Measurements from ENCODE around the gene ATXN7L2.

Gene ATXN7L2

DNA sequence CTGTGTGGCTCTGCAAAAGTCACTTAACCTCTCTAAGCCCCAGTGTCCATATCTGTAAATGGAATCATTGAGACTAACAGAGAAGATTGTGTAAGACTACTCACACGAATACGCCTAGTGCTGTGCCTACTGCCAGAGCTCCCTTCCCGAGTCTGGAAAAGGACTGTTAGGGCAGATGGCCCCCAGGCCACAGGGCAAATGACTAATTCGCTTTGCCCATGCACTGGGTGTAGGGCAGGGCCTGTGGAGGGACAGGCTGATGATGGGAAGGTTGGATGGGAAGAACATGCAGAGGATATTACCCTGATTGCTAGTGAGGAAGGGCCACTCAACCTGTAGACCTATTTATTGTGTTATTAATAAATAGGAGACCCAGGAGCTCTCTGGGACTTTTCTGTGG lies 51.8 kb downstream of the ATXN7L2 start:
- H3K4me3 ChIP-seq (ENCODE audit: low read length in 2 of 2) = peak overlapping the region in 1 of 2 donors; percentile 47
- H3K27ac ChIP-seq (ENCODE audit: low read length) = peak overlapping the region; percentile 75
- no peaks in the 10 kb centered on the region for H3K27me3 ChIP-seq (ENCODE audit: control insufficient read depth in 1 of 2, insufficient read depth in 2 of 2, low read length in 2 of 2)
- H3K9ac ChIP-seq (ENCODE audit: low read length in 2 of 2) = peak overlapping the region; percentile 44 to 60
- H3K9me3 ChIP-seq (ENCODE audit: control insufficient read depth in 2 of 2, low read length in 2 of 2) = no peaks in the 10 kb centered on the region
- H3K4me1 ChIP-seq (ENCODE audit: control insufficient read depth, insufficient read depth, low read length) = peaks cover 47% of the 10 kb centered on the region
- H3K36me3 ChIP-seq (ENCODE audit: control insufficient read depth in 2 of 2, insufficient read depth in 2 of 2, low read length in 2 of 2) = no peaks in the 10 kb centered on the region

DNA sequence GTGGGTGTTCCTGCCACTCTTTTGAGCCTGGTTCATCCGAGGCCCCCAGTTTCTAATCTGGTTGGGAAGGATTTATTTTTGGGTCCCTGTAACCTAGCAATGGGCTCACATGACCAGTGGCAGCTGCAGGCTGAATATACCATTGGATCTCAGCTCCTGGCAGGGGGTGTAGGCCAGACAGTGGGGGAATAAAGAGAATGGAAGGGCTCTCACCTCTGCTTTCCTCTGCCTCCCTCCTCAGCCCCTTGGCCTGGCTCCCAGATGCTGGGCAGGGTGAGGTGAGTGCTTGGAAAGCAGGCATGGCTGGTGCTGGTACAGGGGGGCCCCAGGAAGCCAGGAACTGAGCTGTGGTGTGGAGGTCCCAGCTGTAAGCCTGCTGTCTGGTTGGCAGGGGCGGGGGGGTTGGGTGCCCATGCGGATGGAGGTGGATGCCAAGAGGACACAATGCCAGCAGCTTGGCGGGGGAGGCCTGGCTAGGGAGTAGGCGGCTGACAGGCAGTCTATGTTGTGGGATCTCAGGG lies 52.3 kb downstream of the ATXN7L2 start:
- H3K4me3 ChIP-seq (ENCODE audit: low read length in 2 of 2) = peak overlapping the region in 1 of 2 donors; percentile 47
- peak overlapping the region; percentile 75 for H3K27ac ChIP-seq (ENCODE audit: low read length)
- H3K27me3 ChIP-seq (ENCODE audit: control insufficient read depth in 1 of 2, insufficient read depth in 2 of 2, low read length in 2 of 2) = no peaks in the 10 kb centered on the region
- no peaks in the 10 kb centered on the region for H3K36me3 ChIP-seq (ENCODE audit: control insufficient read depth in 2 of 2, insufficient read depth in 2 of 2, low read length in 2 of 2)
- H3K9me3 ChIP-seq (ENCODE audit: control insufficient read depth in 2 of 2, low read length in 2 of 2) = no peaks in the 10 kb centered on the region
- peaks cover 42% of the 10 kb centered on the region for H3K4me1 ChIP-seq (ENCODE audit: control insufficient read depth, insufficient read depth, low read length)
- peak overlapping the region; percentile 44 to 60 for H3K9ac ChIP-seq (ENCODE audit: low read length in 2 of 2)

DNA sequence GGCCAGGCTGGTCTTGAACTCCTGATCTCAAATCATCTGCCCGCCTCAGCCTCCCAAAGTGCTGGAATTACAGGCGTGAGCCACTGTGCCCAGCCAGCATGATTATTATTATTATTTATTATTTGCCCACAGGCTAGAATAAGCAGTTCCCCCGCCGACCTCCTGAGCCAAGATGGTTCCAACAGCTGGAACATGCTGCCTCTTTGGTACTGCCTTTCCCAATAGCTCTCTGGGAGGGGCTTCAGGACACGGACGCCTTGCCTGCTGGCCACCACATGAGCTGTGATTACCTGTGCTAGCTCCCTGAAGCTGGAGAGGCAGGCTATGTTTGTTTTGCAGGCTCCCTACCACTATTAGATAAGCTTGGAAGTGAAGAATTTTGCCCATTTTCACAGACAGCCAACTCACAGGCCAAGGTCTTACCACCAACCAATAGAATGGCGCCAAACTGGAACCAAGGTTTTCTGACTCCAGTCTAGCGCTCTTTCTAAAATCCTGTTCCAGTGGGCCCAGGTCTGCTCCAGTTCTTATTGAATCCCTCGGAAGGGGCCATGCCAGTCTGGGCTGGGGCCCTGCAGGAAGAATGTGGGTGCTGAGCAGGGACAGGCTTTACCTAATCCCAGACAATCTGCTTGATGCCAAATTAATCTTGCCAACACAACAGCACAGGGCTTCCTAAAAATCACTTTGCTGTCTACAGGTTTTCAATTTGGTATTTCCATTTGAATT lies 53.9 kb downstream of the ATXN7L2 start:
- Histone ChIP-seq H3K27me3 (ENCODE audit: control insufficient read depth in 1 of 2, insufficient read depth in 2 of 2, low read length in 2 of 2) (no peaks in the 10 kb centered on the region), H3K9me3 (ENCODE audit: control insufficient read depth in 2 of 2, low read length in 2 of 2) (no peaks in the 10 kb centered on the region), H3K27ac (ENCODE audit: low read length) (no peak overlapping the region), H3K4me1 (ENCODE audit: control insufficient read depth, insufficient read depth, low read length) (peaks cover 27% of the 10 kb centered on the region), H3K36me3 (ENCODE audit: control insufficient read depth in 2 of 2, insufficient read depth in 2 of 2, low read length in 2 of 2) (no peaks in the 10 kb centered on the region), H3K9ac (ENCODE audit: low read length in 2 of 2) (no peak overlapping the region), H3K4me3 (ENCODE audit: low read length in 2 of 2) (no peak overlapping the region)

DNA sequence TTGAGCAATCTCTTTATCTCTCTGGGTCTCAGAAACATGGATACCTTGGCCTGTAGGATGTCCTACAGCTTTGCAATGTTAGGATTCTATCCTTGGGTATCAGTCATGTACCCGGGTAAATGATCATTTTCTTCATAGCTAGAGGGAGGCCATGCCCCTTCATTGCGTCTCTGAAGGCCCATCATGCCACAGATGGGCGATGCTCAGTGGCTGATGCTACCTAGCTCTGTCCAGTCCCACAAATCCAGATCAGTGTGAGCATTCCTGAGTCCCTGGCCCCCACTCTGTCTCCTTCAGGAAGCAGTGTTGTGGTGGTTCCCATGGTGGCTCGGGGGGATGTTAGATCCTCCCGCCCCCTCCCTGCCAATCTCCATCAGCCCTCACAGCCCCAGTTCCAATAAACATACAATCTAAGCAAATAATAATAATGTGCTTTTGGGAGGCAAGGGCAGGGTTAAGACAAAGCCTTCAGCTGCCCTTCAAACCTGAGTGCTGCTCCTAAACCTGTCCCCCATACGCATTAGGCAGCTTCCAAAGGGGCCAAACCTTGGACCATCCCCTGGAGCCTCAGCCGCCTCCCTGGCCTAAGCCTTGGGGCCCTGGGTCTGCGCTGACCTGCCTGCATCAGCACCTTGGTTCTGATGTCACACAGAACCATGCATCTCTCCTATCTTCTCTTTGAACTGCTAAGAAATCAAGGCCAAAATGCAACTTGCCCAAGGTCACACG lies 55.3 kb downstream of the ATXN7L2 start:
- no peaks in the 10 kb centered on the region for H3K27me3 ChIP-seq (ENCODE audit: control insufficient read depth in 1 of 2, insufficient read depth in 2 of 2, low read length in 2 of 2)
- H3K4me1 ChIP-seq (ENCODE audit: control insufficient read depth, insufficient read depth, low read length) = peaks cover 25% of the 10 kb centered on the region
- no peaks in the 10 kb centered on the region for H3K9me3 ChIP-seq (ENCODE audit: control insufficient read depth in 2 of 2, low read length in 2 of 2)
- no peak overlapping the region for H3K4me3 ChIP-seq (ENCODE audit: low read length in 2 of 2)
- no peak overlapping the region for H3K9ac ChIP-seq (ENCODE audit: low read length in 2 of 2)
- no peak overlapping the region for H3K27ac ChIP-seq (ENCODE audit: low read length)
- H3K36me3 ChIP-seq (ENCODE audit: control insufficient read depth in 2 of 2, insufficient read depth in 2 of 2, low read length in 2 of 2) = no peaks in the 10 kb centered on the region

DNA sequence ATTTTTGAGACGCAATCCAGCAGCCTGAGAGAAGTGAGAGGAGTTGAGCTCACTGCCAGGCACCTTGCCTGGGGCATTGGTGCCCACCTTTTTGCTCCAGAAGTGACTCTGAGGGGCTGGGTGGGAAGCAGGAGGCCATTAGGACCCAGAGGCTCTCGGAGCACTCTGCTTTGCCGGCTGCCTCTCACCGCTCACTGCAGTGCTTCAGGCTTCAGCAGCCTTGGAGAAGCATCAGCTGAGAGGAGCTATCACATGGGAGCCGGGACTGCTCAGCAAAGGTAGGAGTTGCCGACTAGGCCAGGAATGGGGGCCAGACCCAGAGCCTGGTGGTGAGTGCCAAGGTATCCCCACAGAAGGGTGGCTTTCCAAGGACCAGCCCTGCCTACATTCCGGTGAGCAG lies 56.0 kb downstream of the ATXN7L2 start, which contains the start of gene GPR61:
Gene GPR61, plus strand, starts transcription at position 197 of the 400 bp plus-strand sequence. CDS start 3,151 bp downstream, outside the sequence.
- Histone ChIP-seq H3K36me3 (ENCODE audit: control insufficient read depth in 2 of 2, insufficient read depth in 2 of 2, low read length in 2 of 2) (no peaks in the 10 kb centered on the region), H3K27ac (ENCODE audit: low read length) (no peak within 1 kb of the TSS), H3K27me3 (ENCODE audit: control insufficient read depth in 1 of 2, insufficient read depth in 2 of 2, low read length in 2 of 2) (no peaks in the 10 kb centered on the region), H3K9me3 (ENCODE audit: control insufficient read depth in 2 of 2, low read length in 2 of 2) (no peaks in the 10 kb centered on the region), H3K4me3 (ENCODE audit: low read length in 2 of 2) (no peak within 1 kb of the TSS), H3K9ac (ENCODE audit: low read length in 2 of 2) (no peak within 1 kb of the TSS), H3K4me1 (ENCODE audit: control insufficient read depth, insufficient read depth, low read length) (peaks cover 23% of the 10 kb centered on the region)

DNA sequence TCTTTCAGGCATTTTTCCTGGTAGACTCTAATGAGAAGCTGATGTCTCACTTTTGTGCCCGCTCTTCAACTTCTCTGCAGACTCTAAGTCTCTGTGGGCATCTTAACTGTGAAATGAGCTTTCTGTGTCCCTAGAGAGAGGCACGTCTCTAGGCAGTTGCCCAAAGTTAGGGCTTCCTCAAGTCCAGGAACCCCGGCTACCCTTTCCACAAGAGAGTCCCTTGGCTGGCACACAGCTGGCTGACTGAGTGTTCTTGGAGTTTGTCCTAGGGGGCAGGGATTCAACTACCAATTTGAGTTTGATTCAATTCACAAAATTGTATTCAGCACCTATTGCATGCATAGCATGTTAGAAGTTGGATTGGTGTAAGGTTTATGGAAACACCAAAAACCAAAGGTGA lies 57.4 kb downstream of the ATXN7L2 start:
- peaks cover 9% of the 10 kb centered on the region for H3K4me1 ChIP-seq (ENCODE audit: control insufficient read depth, insufficient read depth, low read length)
- no peak overlapping the region for H3K27ac ChIP-seq (ENCODE audit: low read length)
- H3K27me3 ChIP-seq (ENCODE audit: control insufficient read depth in 1 of 2, insufficient read depth in 2 of 2, low read length in 2 of 2) = no peaks in the 10 kb centered on the region
- H3K36me3 ChIP-seq (ENCODE audit: control insufficient read depth in 2 of 2, insufficient read depth in 2 of 2, low read length in 2 of 2) = no peaks in the 10 kb centered on the region
- H3K9ac ChIP-seq (ENCODE audit: low read length in 2 of 2) = no peak overlapping the region
- no peaks in the 10 kb centered on the region for H3K9me3 ChIP-seq (ENCODE audit: control insufficient read depth in 2 of 2, low read length in 2 of 2)
- no peak overlapping the region for H3K4me3 ChIP-seq (ENCODE audit: low read length in 2 of 2)
